ENCODE measurements around the gene TSPAN12. TPM values are rescaled to one million over a fixed set of nuclear protein-coding genes. Genes with fewer than 3 reads are reported as not detected.

Gene TSPAN12
- total and polyA plus RNA-seq, 2 experiments from 2014 or later = 3.7 to 9.3 TPM

- H3K9me3 ChIP-seq (ENCODE audit: low read depth) = no peaks in the 10 kb centered on the region
Observed at GRCh38 chr7:120841608-120842007, 16.3 kb downstream of the TSPAN12 start.

GRCh38 chr7:120838281-120838682 is 19.7 kb downstream of the TSPAN12 start:
- no peak for TF ChIP-seq CTCF (IDR thresholded peaks at IDR 0.05; ENCODE audit: low read depth, low read length)
- Histone ChIP-seq H3K4me3 (no peak overlapping the region), H3K4me1 (ENCODE audit: low read depth) (no peaks in the 10 kb centered on the region), H3K9me3 (ENCODE audit: low read depth) (no peaks in the 10 kb centered on the region), H3K36me3 (no peaks in the 10 kb centered on the region), H3K27ac (no peak overlapping the region), H3K27me3 (no peaks in the 10 kb centered on the region)
- no peak for DNase-seq (ENCODE audit: low read depth in 1 of 2, low spot score in 1 of 2)

More at GRCh38 chr7:120841608-120842007, 16.3 kb downstream of the TSPAN12 start:
- DNase-seq (ENCODE audit: low read depth in 1 of 2, low spot score in 1 of 2) = no peak
- Histone ChIP-seq H3K27me3 (no peaks in the 10 kb centered on the region), H3K4me3 (no peak overlapping the region), H3K36me3 (no peaks in the 10 kb centered on the region), H3K27ac (no peak overlapping the region), H3K4me1 (ENCODE audit: low read depth) (no peaks in the 10 kb centered on the region)
- TF ChIP-seq CTCF (IDR thresholded peaks at IDR 0.05; ENCODE audit: low read depth, low read length) = no peak

GRCh38 chr7:120837599-120837998 is 20.3 kb downstream of the TSPAN12 start:
- no peak for TF ChIP-seq CTCF (IDR thresholded peaks at IDR 0.05; ENCODE audit: low read depth, low read length)

GRCh38 chr7:120836556-120837115 is 21.3 kb downstream of the TSPAN12 start:
- Histone ChIP-seq H3K4me1 (ENCODE audit: low read depth) (no peaks in the 10 kb centered on the region), H3K4me3 (no peak overlapping the region), H3K27me3 (no peaks in the 10 kb centered on the region), H3K9me3 (ENCODE audit: low read depth) (no peaks in the 10 kb centered on the region), H3K27ac (no peak overlapping the region), H3K36me3 (no peaks in the 10 kb centered on the region)
- no peak for TF ChIP-seq CTCF (IDR thresholded peaks at IDR 0.05; ENCODE audit: low read depth, low read length)
- DNase-seq (ENCODE audit: low read depth in 1 of 2, low spot score in 1 of 2) = no peak

More at GRCh38 chr7:120837599-120837998, 20.3 kb downstream of the TSPAN12 start:
- Histone ChIP-seq H3K4me1 (ENCODE audit: low read depth) (no peaks in the 10 kb centered on the region), H3K4me3 (no peak overlapping the region), H3K36me3 (no peaks in the 10 kb centered on the region), H3K27ac (no peak overlapping the region), H3K9me3 (ENCODE audit: low read depth) (no peaks in the 10 kb centered on the region), H3K27me3 (no peaks in the 10 kb centered on the region)
- DNase-seq (ENCODE audit: low read depth in 1 of 2, low spot score in 1 of 2) = no peak

- Histone ChIP-seq H3K36me3 (no peaks in the 10 kb centered on the region), H3K27ac (no peak overlapping the region), H3K9me3 (ENCODE audit: low read depth) (no peaks in the 10 kb centered on the region), H3K27me3 (no peaks in the 10 kb centered on the region), H3K4me3 (no peak overlapping the region), H3K4me1 (ENCODE audit: low read depth) (no peaks in the 10 kb centered on the region)
- no peak for DNase-seq (ENCODE audit: low read depth in 1 of 2, low spot score in 1 of 2)
- TF ChIP-seq CTCF (IDR thresholded peaks at IDR 0.05; ENCODE audit: low read depth, low read length) = no peak
Observed at GRCh38 chr7:120834726-120835125, 23.2 kb downstream of the TSPAN12 start.

Data from cardiac muscle cell (in vitro differentiated cells and primary cell).